Body of pancreas (tissue), 4 donors: ENCODE data around the gene IFNA17.
"Not testable (repeated sequence)": the region's sequence is repeated elsewhere in the genome, so short reads cannot be mapped to it uniquely, and the experiment has no call there.

Experiments
- POLR2A ChIP-seq, 3 donors: fragments of 450-650 bp; IDR thresholded peaks; one replicate each; pipeline ENCODE4 v1.6.1; 2016; ENCODE audit warnings: antibody characterized with exemption in 3 of 3, mild to moderate bottlenecking in 2 of 3
- TF ChIP-seq, protein P1 (sequence below), 7 experiments: fragments of 450-650 bp in 4 of 7; fragments of 200-600 bp in 3 of 7; sonication (generic) in 3 of 7; IDR thresholded peaks; one replicate each; pipeline ENCODE4 v1.5.1; 2016 to 2019; ENCODE audit warnings: antibody characterized with exemption in 7 of 7

DNA sequence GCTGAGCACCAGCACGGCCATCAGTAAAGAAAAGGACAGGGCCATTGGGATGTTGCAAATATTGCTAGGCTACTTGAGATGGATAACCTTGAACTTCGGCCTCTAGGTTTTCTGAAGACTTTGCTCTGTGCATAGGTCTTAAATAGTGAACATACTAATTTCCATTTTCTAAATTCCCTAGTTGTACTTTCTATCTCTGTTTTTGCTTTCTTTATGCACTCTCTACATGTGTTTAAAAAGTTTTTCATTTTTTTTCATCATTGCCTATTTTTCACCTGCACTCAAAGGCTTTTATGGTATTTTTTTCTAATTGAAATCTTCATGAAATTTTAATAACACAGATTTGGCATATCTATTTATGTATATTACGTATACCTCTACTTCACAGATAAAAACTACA, 40.5 kb downstream of the IFNA17 start, which contains the start of gene IFNA4:
- TF ChIP-seq, protein P1, sequence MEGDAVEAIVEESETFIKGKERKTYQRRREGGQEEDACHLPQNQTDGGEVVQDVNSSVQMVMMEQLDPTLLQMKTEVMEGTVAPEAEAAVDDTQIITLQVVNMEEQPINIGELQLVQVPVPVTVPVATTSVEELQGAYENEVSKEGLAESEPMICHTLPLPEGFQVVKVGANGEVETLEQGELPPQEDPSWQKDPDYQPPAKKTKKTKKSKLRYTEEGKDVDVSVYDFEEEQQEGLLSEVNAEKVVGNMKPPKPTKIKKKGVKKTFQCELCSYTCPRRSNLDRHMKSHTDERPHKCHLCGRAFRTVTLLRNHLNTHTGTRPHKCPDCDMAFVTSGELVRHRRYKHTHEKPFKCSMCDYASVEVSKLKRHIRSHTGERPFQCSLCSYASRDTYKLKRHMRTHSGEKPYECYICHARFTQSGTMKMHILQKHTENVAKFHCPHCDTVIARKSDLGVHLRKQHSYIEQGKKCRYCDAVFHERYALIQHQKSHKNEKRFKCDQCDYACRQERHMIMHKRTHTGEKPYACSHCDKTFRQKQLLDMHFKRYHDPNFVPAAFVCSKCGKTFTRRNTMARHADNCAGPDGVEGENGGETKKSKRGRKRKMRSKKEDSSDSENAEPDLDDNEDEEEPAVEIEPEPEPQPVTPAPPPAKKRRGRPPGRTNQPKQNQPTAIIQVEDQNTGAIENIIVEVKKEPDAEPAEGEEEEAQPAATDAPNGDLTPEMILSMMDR (IDR thresholded peaks at IDR 0.05), result not testable (repeated sequence)
- TF ChIP-seq POLR2A (IDR thresholded peaks at IDR 0.05), result not testable (repeated sequence)
